ENCODE measurements around the gene PPP1R12B. TPM values are rescaled to one million over a fixed set of nuclear protein-coding genes. Genes with fewer than 3 reads are reported as not detected.
"Not testable (repeated sequence)": the region's sequence is repeated elsewhere in the genome, so short reads cannot be mapped to it uniquely, and the experiment has no call there.

The PPP1R12B gene
- total RNA-seq, 1 donor from 2014 or later = 18.5 TPM

- not testable (repeated sequence) for H3K9me3 Mint-ChIP-seq; H3K36me3 Mint-ChIP-seq (ENCODE audit: low read depth); H3K4me3 Mint-ChIP-seq; DNase-seq (ENCODE audit: low read depth, low spot score); H3K27ac Mint-ChIP-seq (ENCODE audit: unreplicated experiment); H3K27me3 Mint-ChIP-seq (ENCODE audit: low read depth); H3K4me1 Mint-ChIP-seq
Measured at GRCh38 chr1:202473266-202474045, 125.0 kb downstream of the PPP1R12B start.

- H3K36me3 Mint-ChIP-seq (ENCODE audit: low read depth); DNase-seq (ENCODE audit: low read depth, low spot score); H3K27me3 Mint-ChIP-seq (ENCODE audit: low read depth); H3K9me3 Mint-ChIP-seq; H3K4me1 Mint-ChIP-seq; H3K27ac Mint-ChIP-seq (ENCODE audit: unreplicated experiment); H3K4me3 Mint-ChIP-seq: not testable (repeated sequence)
Measured at GRCh38 chr1:202479661-202480060, 131.2 kb downstream of the PPP1R12B start.

GRCh38 chr1:202480640-202481039 lies 132.1 kb downstream of the PPP1R12B start:
- H3K27ac Mint-ChIP-seq (ENCODE audit: unreplicated experiment); H3K9me3 Mint-ChIP-seq; DNase-seq (ENCODE audit: low read depth, low spot score); H3K27me3 Mint-ChIP-seq (ENCODE audit: low read depth); H3K4me1 Mint-ChIP-seq; H3K36me3 Mint-ChIP-seq (ENCODE audit: low read depth); H3K4me3 Mint-ChIP-seq: not testable (repeated sequence)

- not testable (repeated sequence) for DNase-seq (ENCODE audit: low read depth, low spot score); H3K4me1 Mint-ChIP-seq; H3K36me3 Mint-ChIP-seq (ENCODE audit: low read depth); H3K27ac Mint-ChIP-seq (ENCODE audit: unreplicated experiment); H3K27me3 Mint-ChIP-seq (ENCODE audit: low read depth); H3K4me3 Mint-ChIP-seq; H3K9me3 Mint-ChIP-seq
Measured at GRCh38 chr1:202483362-202483761, 134.9 kb downstream of the PPP1R12B start.

- not testable (repeated sequence) for H3K27ac Mint-ChIP-seq (ENCODE audit: unreplicated experiment); H3K27me3 Mint-ChIP-seq (ENCODE audit: low read depth); H3K4me3 Mint-ChIP-seq; DNase-seq (ENCODE audit: low read depth, low spot score); H3K9me3 Mint-ChIP-seq; H3K4me1 Mint-ChIP-seq
- peaks cover 13% of the 10 kb centered on the region for H3K36me3 Mint-ChIP-seq (ENCODE audit: low read depth)
Measured at GRCh38 chr1:202484032-202484431, 135.5 kb downstream of the PPP1R12B start.

- H3K9me3 Mint-ChIP-seq; H3K4me3 Mint-ChIP-seq; H3K27me3 Mint-ChIP-seq (ENCODE audit: low read depth); H3K4me1 Mint-ChIP-seq; H3K27ac Mint-ChIP-seq (ENCODE audit: unreplicated experiment); DNase-seq (ENCODE audit: low read depth, low spot score): not testable (repeated sequence)
- H3K36me3 Mint-ChIP-seq (ENCODE audit: low read depth) = peaks cover 14% of the 10 kb centered on the region
Measured at GRCh38 chr1:202484820-202485219, 136.3 kb downstream of the PPP1R12B start.

GRCh38 chr1:202488178-202488649 lies 139.7 kb downstream of the PPP1R12B start:
- H3K27ac Mint-ChIP-seq (ENCODE audit: unreplicated experiment); H3K4me3 Mint-ChIP-seq; DNase-seq (ENCODE audit: low read depth, low spot score); H3K4me1 Mint-ChIP-seq; H3K27me3 Mint-ChIP-seq (ENCODE audit: low read depth); H3K9me3 Mint-ChIP-seq: not testable (repeated sequence)
- peaks cover 14% of the 10 kb centered on the region for H3K36me3 Mint-ChIP-seq (ENCODE audit: low read depth)

GRCh38 chr1:202489101-202489500 lies 140.6 kb downstream of the PPP1R12B start:
- H3K36me3 Mint-ChIP-seq (ENCODE audit: low read depth) = peaks cover 14% of the 10 kb centered on the region
- not testable (repeated sequence) for DNase-seq (ENCODE audit: low read depth, low spot score); H3K27me3 Mint-ChIP-seq (ENCODE audit: low read depth); H3K27ac Mint-ChIP-seq (ENCODE audit: unreplicated experiment); H3K9me3 Mint-ChIP-seq; H3K4me3 Mint-ChIP-seq; H3K4me1 Mint-ChIP-seq

- not testable (repeated sequence) for H3K9me3 Mint-ChIP-seq; H3K4me1 Mint-ChIP-seq; DNase-seq (ENCODE audit: low read depth, low spot score); H3K27ac Mint-ChIP-seq (ENCODE audit: unreplicated experiment); H3K4me3 Mint-ChIP-seq; H3K27me3 Mint-ChIP-seq (ENCODE audit: low read depth)
- peaks cover 18% of the 10 kb centered on the region for H3K36me3 Mint-ChIP-seq (ENCODE audit: low read depth)
Measured at GRCh38 chr1:202493112-202493511, 144.6 kb downstream of the PPP1R12B start.

- Mint-ChIP-seq H3K36me3 (ENCODE audit: low read depth) (peaks cover 7% of the 10 kb centered on the region), H3K27ac (ENCODE audit: unreplicated experiment) (no peak overlapping the region), H3K4me1 (no peaks in the 10 kb centered on the region), H3K4me3 (no peak overlapping the region), H3K27me3 (ENCODE audit: low read depth) (no peaks in the 10 kb centered on the region), H3K9me3 (no peaks in the 10 kb centered on the region)
- no peak for DNase-seq (ENCODE audit: low read depth, low spot score)
- no peak for TF ChIP-seq CTCF (conservative IDR thresholded peaks at IDR 0.05)
Measured at GRCh38 chr1:202498542-202498941, 150.0 kb downstream of the PPP1R12B start.

- DNase-seq (ENCODE audit: low read depth, low spot score); H3K36me3 Mint-ChIP-seq (ENCODE audit: low read depth); H3K9me3 Mint-ChIP-seq; H3K4me3 Mint-ChIP-seq; H3K27me3 Mint-ChIP-seq (ENCODE audit: low read depth); H3K4me1 Mint-ChIP-seq; H3K27ac Mint-ChIP-seq (ENCODE audit: unreplicated experiment): not testable (repeated sequence)
Measured at GRCh38 chr1:202499997-202500396, 151.5 kb downstream of the PPP1R12B start.
